ENCODE data around the gene PALD1. TPM values are rescaled to one million over a fixed set of nuclear protein-coding genes. Genes with fewer than 3 reads are reported as not detected.

PALD1 gene
- polyA plus RNA-seq, 1 of the 3 experiments (the other 2 are of a cell fraction) = 0.16 TPM

GRCh38 chr10:70615211-70615610 lies 136.6 kb downstream of the PALD1 start:
- TF ChIP-seq EZH2phosphoT487 (IDR thresholded peaks at IDR 0.05; ENCODE audit: borderline replicate concordance, low read depth) (no peak), USF1 (IDR thresholded peaks at IDR 0.05; ENCODE audit: borderline replicate concordance, low read depth) (no peak), NFIC (IDR thresholded peaks at IDR 0.05; ENCODE audit: borderline replicate concordance) (no peak), POLR2AphosphoS5 (IDR thresholded peaks at IDR 0.05; ENCODE audit: low read depth, low read length) (no peak), FOXJ3 (CRISPR knock-in tag; IDR thresholded peaks at IDR 0.05) (no peak), SIN3A (IDR thresholded peaks at IDR 0.05; ENCODE audit: borderline replicate concordance, low read depth, low read length) (no peak), SMC3 (IDR thresholded peaks at IDR 0.05; ENCODE audit: low read depth, low read length) (no peak), RXRA (IDR thresholded peaks at IDR 0.05; ENCODE audit: borderline replicate concordance, low read depth) (no peak), TEAD4 (IDR thresholded peaks at IDR 0.05; ENCODE audit: borderline replicate concordance, insufficient read depth) (no peak), MEF2A (IDR thresholded peaks at IDR 0.05; ENCODE audit: borderline replicate concordance, low read depth) (no peak), GATA2 (CRISPR knock-in tag; IDR thresholded peaks at IDR 0.05) (no peak), CHD2 (IDR thresholded peaks at IDR 0.05; ENCODE audit: low read length, partially characterized antibody) (no peak)
- TF ChIP-seq, protein P1, sequence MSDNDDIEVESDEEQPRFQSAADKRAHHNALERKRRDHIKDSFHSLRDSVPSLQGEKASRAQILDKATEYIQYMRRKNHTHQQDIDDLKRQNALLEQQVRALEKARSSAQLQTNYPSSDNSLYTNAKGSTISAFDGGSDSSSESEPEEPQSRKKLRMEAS (IDR thresholded peaks at IDR 0.05; ENCODE audit: low read depth) = no peak
- no peak overlapping the region for H3K4me2 ChIP-seq
- no peak overlapping the region for H2AFZ ChIP-seq (ENCODE audit: low read depth)
- no peak for DNase-seq
- no peaks in the 10 kb centered on the region for H4K20me1 ChIP-seq (ENCODE audit: insufficient read depth)
- H3K4me1 ChIP-seq (ENCODE audit: control insufficient read depth in 1 of 2, insufficient read depth in 2 of 2, low read depth in 1 of 2, low read length in 1 of 2) = no peaks in the 10 kb centered on the region
- no peaks in the 10 kb centered on the region; the same call in 1 of the 2 replicates for H3K27me3 ChIP-seq (ENCODE audit: insufficient read depth)
- no peaks in the 10 kb centered on the region for H3K36me3 ChIP-seq (replicated peaks in 1 of 2; ENCODE audit: control insufficient read depth in 1 of 2, insufficient read depth in 2 of 2, low read length in 1 of 2)
- CTCF ChIA-PET = no interaction called here
- no peak overlapping the region for H3K27ac ChIP-seq (ENCODE audit: low read depth in 2 of 2, low read length in 1 of 2)
- H3K9ac ChIP-seq = no peak overlapping the region
- 66% methylated on average over 2 of the region's 2 CpGs for WGBS (ENCODE audit: low lambda C conversion rate)
- H3K9me2 ChIP-seq = no peaks in the 10 kb centered on the region
- no peaks in the 10 kb centered on the region for H3F3A ChIP-seq (replicated peaks; ENCODE audit: insufficient read depth)
- H3K4me3 ChIP-seq (ENCODE audit: low read depth in 2 of 2, low read length in 1 of 2) = no peak overlapping the region
- POLR2A ChIA-PET = no interaction called here
- H3K79me2 ChIP-seq (ENCODE audit: insufficient read depth) = no peaks in the 10 kb centered on the region
- peaks cover 7% of the 10 kb centered on the region; the same call in 1 of the 2 replicates for H3K9me3 ChIP-seq

- H3K79me2 ChIP-seq (ENCODE audit: insufficient read depth) = no peaks in the 10 kb centered on the region
- no peak overlapping the region for H3K4me2 ChIP-seq
- H3K27ac ChIP-seq (ENCODE audit: low read depth in 2 of 2, low read length in 1 of 2) = no peak overlapping the region
- 67% methylated on average over 7 of the region's 7 CpGs for WGBS (ENCODE audit: low lambda C conversion rate)
- H2AFZ ChIP-seq (ENCODE audit: low read depth) = no peak overlapping the region
- no peaks in the 10 kb centered on the region for H3K36me3 ChIP-seq (replicated peaks in 1 of 2; ENCODE audit: control insufficient read depth in 1 of 2, insufficient read depth in 2 of 2, low read length in 1 of 2)
- peaks cover 7% of the 10 kb centered on the region; the same call in 1 of the 2 replicates for H3K9me3 ChIP-seq
- CTCF ChIA-PET = interaction anchor here (1.2 to 2.2 kb wide), 4 partner anchors 38 to 155 kb away, joined by 3 to 9 read pairs (median 4); no protein-coding TSS in a partner anchor
- H3K4me1 ChIP-seq (ENCODE audit: control insufficient read depth in 1 of 2, insufficient read depth in 2 of 2, low read depth in 1 of 2, low read length in 1 of 2) = no peaks in the 10 kb centered on the region
- H3F3A ChIP-seq (replicated peaks; ENCODE audit: insufficient read depth) = no peaks in the 10 kb centered on the region
- POLR2A ChIA-PET = no interaction called here
- DNase-seq = no peak
- H3K9ac ChIP-seq = no peak overlapping the region
- no peak overlapping the region for H3K4me3 ChIP-seq (ENCODE audit: low read depth in 2 of 2, low read length in 1 of 2)
- no peaks in the 10 kb centered on the region for H4K20me1 ChIP-seq (ENCODE audit: insufficient read depth)
- no peak for TF ChIP-seq POLR2AphosphoS5 (IDR thresholded peaks at IDR 0.05; ENCODE audit: low read depth, low read length)
- TF ChIP-seq EZH2phosphoT487 (IDR thresholded peaks at IDR 0.05; ENCODE audit: borderline replicate concordance, low read depth) = no peak
- TF ChIP-seq, protein P2, sequence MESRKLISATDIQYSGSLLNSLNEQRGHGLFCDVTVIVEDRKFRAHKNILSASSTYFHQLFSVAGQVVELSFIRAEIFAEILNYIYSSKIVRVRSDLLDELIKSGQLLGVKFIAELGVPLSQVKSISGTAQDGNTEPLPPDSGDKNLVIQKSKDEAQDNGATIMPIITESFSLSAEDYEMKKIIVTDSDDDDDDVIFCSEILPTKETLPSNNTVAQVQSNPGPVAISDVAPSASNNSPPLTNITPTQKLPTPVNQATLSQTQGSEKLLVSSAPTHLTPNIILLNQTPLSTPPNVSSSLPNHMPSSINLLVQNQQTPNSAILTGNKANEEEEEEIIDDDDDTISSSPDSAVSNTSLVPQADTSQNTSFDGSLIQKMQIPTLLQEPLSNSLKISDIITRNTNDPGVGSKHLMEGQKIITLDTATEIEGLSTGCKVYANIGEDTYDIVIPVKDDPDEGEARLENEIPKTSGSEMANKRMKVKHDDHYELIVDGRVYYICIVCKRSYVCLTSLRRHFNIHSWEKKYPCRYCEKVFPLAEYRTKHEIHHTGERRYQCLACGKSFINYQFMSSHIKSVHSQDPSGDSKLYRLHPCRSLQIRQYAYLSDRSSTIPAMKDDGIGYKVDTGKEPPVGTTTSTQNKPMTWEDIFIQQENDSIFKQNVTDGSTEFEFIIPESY (IDR thresholded peaks at IDR 0.05; ENCODE audit: borderline replicate concordance, low read depth) = no peak
- TF ChIP-seq USF1 (IDR thresholded peaks at IDR 0.05; ENCODE audit: borderline replicate concordance, low read depth) = no peak
- no peak for TF ChIP-seq RAD21 (IDR thresholded peaks at IDR 0.05; ENCODE audit: low read length)
- no peak for TF ChIP-seq MXI1 (IDR thresholded peaks at IDR 0.05; ENCODE audit: low read depth, low read length)
- no peak for TF ChIP-seq TEAD4 (IDR thresholded peaks at IDR 0.05; ENCODE audit: borderline replicate concordance, insufficient read depth)
- TF ChIP-seq, protein P3, sequence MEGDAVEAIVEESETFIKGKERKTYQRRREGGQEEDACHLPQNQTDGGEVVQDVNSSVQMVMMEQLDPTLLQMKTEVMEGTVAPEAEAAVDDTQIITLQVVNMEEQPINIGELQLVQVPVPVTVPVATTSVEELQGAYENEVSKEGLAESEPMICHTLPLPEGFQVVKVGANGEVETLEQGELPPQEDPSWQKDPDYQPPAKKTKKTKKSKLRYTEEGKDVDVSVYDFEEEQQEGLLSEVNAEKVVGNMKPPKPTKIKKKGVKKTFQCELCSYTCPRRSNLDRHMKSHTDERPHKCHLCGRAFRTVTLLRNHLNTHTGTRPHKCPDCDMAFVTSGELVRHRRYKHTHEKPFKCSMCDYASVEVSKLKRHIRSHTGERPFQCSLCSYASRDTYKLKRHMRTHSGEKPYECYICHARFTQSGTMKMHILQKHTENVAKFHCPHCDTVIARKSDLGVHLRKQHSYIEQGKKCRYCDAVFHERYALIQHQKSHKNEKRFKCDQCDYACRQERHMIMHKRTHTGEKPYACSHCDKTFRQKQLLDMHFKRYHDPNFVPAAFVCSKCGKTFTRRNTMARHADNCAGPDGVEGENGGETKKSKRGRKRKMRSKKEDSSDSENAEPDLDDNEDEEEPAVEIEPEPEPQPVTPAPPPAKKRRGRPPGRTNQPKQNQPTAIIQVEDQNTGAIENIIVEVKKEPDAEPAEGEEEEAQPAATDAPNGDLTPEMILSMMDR (IDR thresholded peaks at IDR 0.05) = no peak
- TF ChIP-seq TAF1 (IDR thresholded peaks at IDR 0.05; ENCODE audit: borderline replicate concordance, low read depth, low read length) = no peak
- TF ChIP-seq MEF2A (IDR thresholded peaks at IDR 0.05; ENCODE audit: borderline replicate concordance, low read depth) = no peak
- H3K9me2 ChIP-seq = no peaks in the 10 kb centered on the region
- no peaks in the 10 kb centered on the region; the same call in 1 of the 2 replicates for H3K27me3 ChIP-seq (ENCODE audit: insufficient read depth)
Observed at GRCh38 chr10:70615784-70616522, 137.4 kb downstream of the PALD1 start.

Data from SK-N-SH (cell line).